Panc1 (cell line): Measurements from ENCODE around the gene ERO1A.
A peak's percentile ranks its signal among the peaks of the same experiment; 100 is the strongest.

ENCODE experiments used
- CTCF ChIP-seq: fragments of 450-650 bp; IDR thresholded peaks from 2 replicates; pipeline ENCODE4 v1.5.1; 2017; ENCODE audit warnings: mild to moderate bottlenecking
- POLR2AphosphoS5 ChIP-seq: IDR thresholded peaks from 2 replicates; pipeline ENCODE4 v1.6.1; 2012; ENCODE audit warnings: mild to moderate bottlenecking, low read depth, low read length, moderate library complexity
- TCF7L2 ChIP-seq: IDR thresholded peaks from 2 replicates; pipeline ENCODE4 v1.6.1; 2011; ENCODE audit warnings: mild to moderate bottlenecking, low read depth, low read length, inconsistent platforms

GRCh38 chr14:52609445-52610044, 85.8 kb downstream of the ERO1A start:
- TF ChIP-seq CTCF (0 out of 2 replicates have a peak, but pooled peaks have one; percentile 11), POLR2AphosphoS5 (no peak), TCF7L2 (no peak)
